HEK293 (cell line): Measurements from ENCODE around the gene CFHR3.
"Not testable (repeated sequence)": the region's sequence is repeated elsewhere in the genome, so short reads cannot be mapped to it uniquely, and the experiment has no call there.

Experiments
- CTCF ChIA-PET: fragments of 350-600 bp; formaldehyde crosslinking; extraction: SDS; loops from one replicate; lab custom pipeline; 2021; ENCODE audit warnings: antibody characterized with exemption; lab: Yijun Ruan, JAX
- POLR2A ChIA-PET: fragments of 300-600 bp; formaldehyde crosslinking; extraction: SDS; loops from one replicate; lab custom pipeline; 2020; ENCODE audit warnings: antibody characterized with exemption, inconsistent platforms; lab: Yijun Ruan, JAX
- H3K27ac ChIP-seq: fragments of 200-500 bp; sonication (Bioruptor generic); 2 replicates; pipeline ENCODE4 v1.5.1; 2014; ENCODE audit warnings: low read depth, low read length, control low read depth, inconsistent platforms; ENCODE audit errors: extremely low read depth
- H3K36me3 ChIP-seq, 2 experiments: fragments of 200-500 bp in 1 of 2; sonication (Bioruptor generic) in 1 of 2; 1 replicate in 1 of 2; 2 replicates in 1 of 2; pipeline ENCODE4 v1.5.1; 2014 to 2017; ENCODE audit warnings: inconsistent platforms in 2 of 2, low read length in 2 of 2; ENCODE audit not compliant: control insufficient read depth in 2 of 2, insufficient read depth in 1 of 2
- H3K4me1 ChIP-seq: fragments of 200-500 bp; sonication (Bioruptor generic); 2 replicates; pipeline ENCODE4 v1.5.1; 2014; ENCODE audit warnings: mild to moderate bottlenecking, low read length, inconsistent platforms; ENCODE audit not compliant: control insufficient read depth, insufficient read depth
- H3K4me3 ChIP-seq: 2 replicates; pipeline ENCODE4 v1.5.1; 2011; ENCODE audit warnings: low read depth, mild to moderate bottlenecking, control low read depth, low read length, moderate library complexity
- H3K9me3 ChIP-seq: fragments of 200-500 bp; sonication (Bioruptor generic); 2 replicates; pipeline ENCODE4 v1.5.1; 2014; ENCODE audit warnings: low read depth, low read length, inconsistent platforms; ENCODE audit not compliant: control insufficient read depth, insufficient read depth
- BCL11A ChIP-seq: fragments of 450-650 bp; formaldehyde crosslinking; IDR thresholded peaks from 2 replicates; pipeline ENCODE4 v1.5.1; 2016; ENCODE audit warnings: low read depth, missing biosample characterization, missing genetic modification characterization
- GLIS2 ChIP-seq: fragments of 450-650 bp; formaldehyde crosslinking; IDR thresholded peaks from 2 replicates; pipeline ENCODE4 v1.5.1; 2016; ENCODE audit warnings: missing biosample characterization, missing genetic modification characterization
- MEIS1 ChIP-seq: sonication (generic); formaldehyde crosslinking; IDR thresholded peaks from 2 replicates; pipeline ENCODE4 v1.8.1; 2022; ENCODE audit warnings: missing genetic modification reagents, mild to moderate bottlenecking, borderline replicate concordance
- WT1 ChIP-seq: fragments of 450-650 bp; formaldehyde crosslinking; IDR thresholded peaks from 2 replicates; pipeline ENCODE4 v1.5.1; 2016; ENCODE audit warnings: missing biosample characterization, missing genetic modification characterization
- YY1 ChIP-seq: fragments of 450-650 bp; formaldehyde crosslinking; IDR thresholded peaks from 2 replicates; pipeline ENCODE4 v1.5.1; 2018; ENCODE audit warnings: missing biosample characterization, missing genetic modification characterization
- ZBTB1 ChIP-seq: fragments of 450-650 bp; formaldehyde crosslinking; IDR thresholded peaks from 2 replicates; pipeline ENCODE4 v1.5.1; 2016; ENCODE audit warnings: missing biosample characterization, missing genetic modification characterization
- ZBTB6 ChIP-seq: fragments of 450-650 bp; formaldehyde crosslinking; IDR thresholded peaks from 2 replicates; pipeline ENCODE4 v1.5.1; 2017; ENCODE audit warnings: missing biosample characterization, missing genetic modification characterization
- ZBTB7A ChIP-seq: fragments of 450-650 bp; formaldehyde crosslinking; IDR thresholded peaks from 2 replicates; pipeline ENCODE4 v1.5.1; 2016; ENCODE audit warnings: low read depth, missing biosample characterization, missing genetic modification characterization
- ZNF112 ChIP-seq: fragments of 450-650 bp; formaldehyde crosslinking; IDR thresholded peaks from 2 replicates; pipeline ENCODE4 v1.5.0; 2017; ENCODE audit warnings: missing biosample characterization, missing genetic modification characterization
- ZNF140 ChIP-seq: fragments of 450-650 bp; formaldehyde crosslinking; IDR thresholded peaks from 2 replicates; pipeline ENCODE4 v1.5.1; 2016; ENCODE audit warnings: missing biosample characterization, missing genetic modification characterization
- ZNF174 ChIP-seq: fragments of 450-650 bp; formaldehyde crosslinking; IDR thresholded peaks from 2 replicates; pipeline ENCODE4 v1.5.0; 2017; ENCODE audit warnings: missing biosample characterization, mild to moderate bottlenecking, missing genetic modification characterization
- ZNF211 ChIP-seq: fragments of 450-650 bp; formaldehyde crosslinking; IDR thresholded peaks from 2 replicates; pipeline ENCODE4 v1.5.1; 2016; ENCODE audit warnings: low read depth, missing biosample characterization, missing genetic modification characterization
- ZNF24 ChIP-seq: fragments of 450-650 bp; formaldehyde crosslinking; IDR thresholded peaks from 2 replicates; pipeline ENCODE4 v1.5.1; 2016; ENCODE audit warnings: missing biosample characterization, missing genetic modification characterization
- ZNF248 ChIP-seq: fragments of 450-650 bp; formaldehyde crosslinking; IDR thresholded peaks from 2 replicates; pipeline ENCODE4 v1.5.1; 2017; ENCODE audit warnings: missing biosample characterization, missing genetic modification characterization
- ZNF26 ChIP-seq: fragments of 450-650 bp; formaldehyde crosslinking; IDR thresholded peaks from 2 replicates; pipeline ENCODE4 v1.5.1; 2016; ENCODE audit warnings: missing biosample characterization, missing genetic modification characterization
- ZNF266 ChIP-seq: fragments of 450-650 bp; formaldehyde crosslinking; IDR thresholded peaks from 2 replicates; pipeline ENCODE4 v1.5.1; 2016; ENCODE audit warnings: missing biosample characterization, missing genetic modification characterization, low read depth
- ZNF354C ChIP-seq: fragments of 450-650 bp; formaldehyde crosslinking; IDR thresholded peaks from 2 replicates; pipeline ENCODE4 v1.5.1; 2016; ENCODE audit warnings: missing biosample characterization, missing genetic modification characterization, low read depth, borderline replicate concordance
- ZNF394 ChIP-seq: fragments of 450-650 bp; formaldehyde crosslinking; IDR thresholded peaks from 2 replicates; pipeline ENCODE4 v1.5.1; 2016; ENCODE audit warnings: missing biosample characterization, missing genetic modification characterization, mild to moderate bottlenecking, moderate library complexity, borderline replicate concordance
- ZNF423 ChIP-seq: fragments of 450-650 bp; formaldehyde crosslinking; IDR thresholded peaks from 2 replicates; pipeline ENCODE4 v1.5.1; 2016; ENCODE audit warnings: missing biosample characterization, missing genetic modification characterization
- ZNF558 ChIP-seq: fragments of 450-650 bp; formaldehyde crosslinking; IDR thresholded peaks from 2 replicates; pipeline ENCODE4 v1.5.1; 2016; ENCODE audit warnings: missing biosample characterization, missing genetic modification characterization
- ZNF561 ChIP-seq: fragments of 450-650 bp; IDR thresholded peaks from 2 replicates; pipeline ENCODE4 v1.5.1; 2018; ENCODE audit warnings: missing biosample characterization, missing genetic modification characterization, borderline replicate concordance
- ZNF610 ChIP-seq: fragments of 450-650 bp; formaldehyde crosslinking; IDR thresholded peaks from 2 replicates; pipeline ENCODE4 v1.5.1; 2016; ENCODE audit warnings: missing biosample characterization, missing genetic modification characterization, borderline replicate concordance
- ZNF629 ChIP-seq: fragments of 450-650 bp; formaldehyde crosslinking; IDR thresholded peaks from 2 replicates; pipeline ENCODE4 v1.5.1; 2017; ENCODE audit warnings: missing biosample characterization, missing genetic modification characterization
- ZNF654 ChIP-seq: fragments of 450-650 bp; formaldehyde crosslinking; IDR thresholded peaks from 2 replicates; pipeline ENCODE4 v1.5.1; 2016; ENCODE audit warnings: low read depth, missing biosample characterization, missing genetic modification characterization
- ZNF677 ChIP-seq: fragments of 450-650 bp; IDR thresholded peaks from 2 replicates; pipeline ENCODE4 v1.5.0; 2018; ENCODE audit warnings: missing biosample characterization, mild to moderate bottlenecking, missing genetic modification characterization, moderate library complexity
- ZNF768 ChIP-seq: fragments of 450-650 bp; formaldehyde crosslinking; IDR thresholded peaks from 2 replicates; pipeline ENCODE4 v1.5.1; 2018; ENCODE audit warnings: missing biosample characterization, mild to moderate bottlenecking, missing genetic modification characterization
- ZNF791 ChIP-seq: fragments of 450-650 bp; formaldehyde crosslinking; IDR thresholded peaks from 2 replicates; pipeline ENCODE4 v1.5.1; 2016; ENCODE audit warnings: missing biosample characterization, missing genetic modification characterization
- ZSCAN30 ChIP-seq: fragments of 450-650 bp; IDR thresholded peaks from 2 replicates; pipeline ENCODE4 v1.5.1; 2018; ENCODE audit warnings: missing biosample characterization, mild to moderate bottlenecking, missing genetic modification characterization, moderate library complexity

CFHR3 gene

GRCh38 chr1:196777603-196778002 is 3.0 kb downstream of the CFHR3 start:
- POLR2A ChIA-PET, result no interaction called here

GRCh38 chr1:196779093-196779492 is 4.5 kb downstream of the CFHR3 start:
- H3K9me3 ChIP-seq, result no peaks in the 10 kb centered on the region
- no peak for TF ChIP-seq ZNF211 (tag by site-specific recombination)
- no peak for TF ChIP-seq ZNF140 (tag by site-specific recombination)
- TF ChIP-seq ZNF248 (tag by site-specific recombination), result no peak
- TF ChIP-seq ZBTB7A (tag by site-specific recombination), result no peak
- no peak for TF ChIP-seq ZNF610
- TF ChIP-seq ZNF654 (tag by site-specific recombination), result no peak
- no peak for TF ChIP-seq ZNF354C (tag by site-specific recombination)
- no peak for TF ChIP-seq ZNF394 (tag by site-specific recombination)
- TF ChIP-seq GLIS2, result no peak
- TF ChIP-seq ZNF24, result no peak
- no peak for TF ChIP-seq ZNF561 (tag by site-specific recombination)
- TF ChIP-seq, all 188 proteins: peak for 0
- ChIA-PET POLR2A (no interaction called here), CTCF (no interaction called here)
- Histone ChIP-seq H3K27ac (no peak overlapping the region), H3K36me3 (no peaks in the 10 kb centered on the region), H3K4me1 (no peaks in the 10 kb centered on the region), H3K4me3 (no peak overlapping the region)

More at GRCh38 chr1:196777603-196778002, 3.0 kb downstream of the CFHR3 start:
- TF ChIP-seq ZNF112 (tag by site-specific recombination) (no peak), YY1 (tag by site-specific recombination) (no peak), MEIS1 (CRISPR knock-in tag) (no peak), ZBTB6 (tag by site-specific recombination) (no peak), BCL11A (tag by site-specific recombination) (no peak), ZNF629 (no peak), ZNF558 (no peak), ZNF791 (tag by site-specific recombination) (no peak), ZNF677 (tag by site-specific recombination) (no peak), ZNF266 (tag by site-specific recombination) (no peak), ZSCAN30 (tag by site-specific recombination) (no peak), ZNF768 (tag by site-specific recombination) (no peak), WT1 (tag by site-specific recombination) (no peak), ZNF423 (no peak), ZNF26 (tag by site-specific recombination) (no peak), ZBTB1 (no peak), ZNF174 (no peak)
- TF ChIP-seq, all 188 proteins: peak for 0
- no peak overlapping the region for H3K4me3 ChIP-seq
- H3K27ac ChIP-seq, result no peak overlapping the region
- no peaks in the 10 kb centered on the region for H3K4me1 ChIP-seq
- H3K36me3 ChIP-seq, result no peaks in the 10 kb centered on the region
- no peaks in the 10 kb centered on the region for H3K9me3 ChIP-seq
- CTCF ChIA-PET, result no interaction called here

GRCh38 chr1:196791252-196791651 is 16.6 kb downstream of the CFHR3 start:
- H3K36me3 ChIP-seq, POLR2A ChIA-PET, H3K9me3 ChIP-seq, H3K4me3 ChIP-seq, CTCF ChIA-PET, H3K4me1 ChIP-seq, H3K27ac ChIP-seq: not testable (repeated sequence)

- H3K4me3 ChIP-seq, H3K27ac ChIP-seq, H3K36me3 ChIP-seq, H3K9me3 ChIP-seq, H3K4me1 ChIP-seq, CTCF ChIA-PET, POLR2A ChIA-PET: not testable (repeated sequence)
These were observed 19.5 kb downstream of the CFHR3 start for GRCh38 chr1:196794103-196794502.
